HEK293 (cell line): Measurements from ENCODE around the gene FAM240B.

Experiments
- CTCF ChIA-PET: fragments of 350-600 bp; formaldehyde crosslinking; extraction: SDS; loops from one replicate; lab custom pipeline; 2021; ENCODE audit warnings: antibody characterized with exemption; lab: Yijun Ruan, JAX
- POLR2A ChIA-PET: fragments of 300-600 bp; formaldehyde crosslinking; extraction: SDS; loops from one replicate; lab custom pipeline; 2020; ENCODE audit warnings: antibody characterized with exemption, inconsistent platforms; lab: Yijun Ruan, JAX
- H3K27ac ChIP-seq: fragments of 200-500 bp; sonication (Bioruptor generic); 2 replicates; pipeline ENCODE4 v1.5.1; 2014; ENCODE audit warnings: low read depth, low read length, control low read depth, inconsistent platforms; ENCODE audit errors: extremely low read depth
- H3K36me3 ChIP-seq, 2 experiments: fragments of 200-500 bp in 1 of 2; sonication (Bioruptor generic) in 1 of 2; 1 replicate in 1 of 2; 2 replicates in 1 of 2; pipeline ENCODE4 v1.5.1; 2014 to 2017; ENCODE audit warnings: inconsistent platforms in 2 of 2, low read length in 2 of 2; ENCODE audit not compliant: control insufficient read depth in 2 of 2, insufficient read depth in 1 of 2
- H3K4me1 ChIP-seq: fragments of 200-500 bp; sonication (Bioruptor generic); 2 replicates; pipeline ENCODE4 v1.5.1; 2014; ENCODE audit warnings: mild to moderate bottlenecking, low read length, inconsistent platforms; ENCODE audit not compliant: control insufficient read depth, insufficient read depth
- H3K4me3 ChIP-seq: 2 replicates; pipeline ENCODE4 v1.5.1; 2011; ENCODE audit warnings: low read depth, mild to moderate bottlenecking, control low read depth, low read length, moderate library complexity
- H3K9me3 ChIP-seq: fragments of 200-500 bp; sonication (Bioruptor generic); 2 replicates; pipeline ENCODE4 v1.5.1; 2014; ENCODE audit warnings: low read depth, low read length, inconsistent platforms; ENCODE audit not compliant: control insufficient read depth, insufficient read depth
- CTCF ChIP-seq: fragments of 450-650 bp; formaldehyde crosslinking; IDR thresholded peaks from 2 replicates; pipeline ENCODE4 v1.5.1; 2016; ENCODE audit warnings: missing biosample characterization, missing genetic modification characterization
- GLIS1 ChIP-seq: fragments of 450-650 bp; formaldehyde crosslinking; IDR thresholded peaks from 2 replicates; pipeline ENCODE4 v1.5.1; 2016; ENCODE audit warnings: missing biosample characterization, missing genetic modification characterization
- HOXA7 ChIP-seq: sonication (generic); formaldehyde crosslinking; IDR thresholded peaks from 2 replicates; pipeline ENCODE4 v1.8.1; 2022; ENCODE audit warnings: missing genetic modification reagents, borderline replicate concordance
- SCRT1 ChIP-seq: fragments of 450-650 bp; formaldehyde crosslinking; IDR thresholded peaks from 2 replicates; pipeline ENCODE4 v1.5.1; 2016; ENCODE audit warnings: missing biosample characterization, missing genetic modification characterization, borderline replicate concordance
- SP3 ChIP-seq: fragments of 450-650 bp; formaldehyde crosslinking; IDR thresholded peaks from 2 replicates; pipeline ENCODE4 v1.5.1; 2016; ENCODE audit warnings: missing biosample characterization, missing genetic modification characterization
- ZNF10 ChIP-seq: fragments of 450-650 bp; formaldehyde crosslinking; IDR thresholded peaks from 2 replicates; pipeline ENCODE4 v1.5.1; 2017; ENCODE audit warnings: missing biosample characterization, missing genetic modification characterization
- ZNF148 ChIP-seq: fragments of 450-650 bp; formaldehyde crosslinking; IDR thresholded peaks from 2 replicates; pipeline ENCODE4 v1.5.0; 2017; ENCODE audit warnings: missing biosample characterization, missing genetic modification characterization, borderline replicate concordance
- ZNF174 ChIP-seq: fragments of 450-650 bp; formaldehyde crosslinking; IDR thresholded peaks from 2 replicates; pipeline ENCODE4 v1.5.0; 2017; ENCODE audit warnings: missing biosample characterization, mild to moderate bottlenecking, missing genetic modification characterization
- ZNF404 ChIP-seq: fragments of 450-650 bp; formaldehyde crosslinking; IDR thresholded peaks from 2 replicates; pipeline ENCODE4 v1.5.1; 2017; ENCODE audit warnings: missing biosample characterization, missing genetic modification characterization
- ZNF48 ChIP-seq: fragments of 450-650 bp; formaldehyde crosslinking; IDR thresholded peaks from 2 replicates; pipeline ENCODE4 v1.5.1; 2016; ENCODE audit warnings: missing biosample characterization, missing genetic modification characterization
- ZNF561 ChIP-seq: fragments of 450-650 bp; IDR thresholded peaks from 2 replicates; pipeline ENCODE4 v1.5.1; 2018; ENCODE audit warnings: missing biosample characterization, missing genetic modification characterization, borderline replicate concordance
- ZNF777 ChIP-seq: fragments of 450-650 bp; formaldehyde crosslinking; IDR thresholded peaks from 2 replicates; pipeline ENCODE4 v1.5.1; 2017; ENCODE audit warnings: missing biosample characterization, missing genetic modification characterization, borderline replicate concordance
- ZNF785 ChIP-seq: fragments of 450-650 bp; formaldehyde crosslinking; IDR thresholded peaks from 2 replicates; pipeline ENCODE4 v1.5.1; 2016; ENCODE audit warnings: missing biosample characterization, missing genetic modification characterization
- ZNF837 ChIP-seq: fragments of 450-650 bp; formaldehyde crosslinking; IDR thresholded peaks from 2 replicates; pipeline ENCODE4 v1.5.1; 2016; ENCODE audit warnings: missing biosample characterization, missing genetic modification characterization
- TF ChIP-seq, protein P1 (sequence below): fragments of 450-650 bp; formaldehyde crosslinking; IDR thresholded peaks from 2 replicates; pipeline ENCODE4 v1.5.1; 2016; ENCODE audit warnings: missing biosample characterization, missing genetic modification characterization

FAM240B gene

DNA sequence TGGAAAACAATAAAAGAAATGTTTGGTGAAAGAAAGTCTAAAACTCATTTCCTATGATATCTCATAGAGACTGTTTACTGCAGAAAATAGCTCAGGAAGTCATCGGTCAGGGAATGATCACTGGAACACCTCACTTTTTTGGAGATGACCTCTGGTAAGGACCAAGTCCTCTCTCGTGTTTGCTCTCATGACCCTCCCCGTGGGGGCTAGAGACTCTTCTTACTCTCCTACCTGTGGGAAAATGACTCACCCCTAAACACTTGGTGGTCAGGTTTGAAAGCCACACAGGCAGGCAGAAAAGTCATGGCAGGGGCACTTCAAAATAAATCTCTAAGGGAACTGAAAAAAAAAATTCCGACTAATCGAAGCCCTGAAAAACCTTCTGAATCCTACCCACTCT is 48.2 kb downstream of the FAM240B start:
- H3K4me1 ChIP-seq = peaks cover 3% of the 10 kb centered on the region; the same call in 1 of the 2 replicates
- CTCF ChIA-PET = interaction anchor here (0.7 to 1.8 kb wide), 17 partner anchors 9 to 1191 kb away, joined by 3 to 13 read pairs (median 5); partner anchors contain the start of gene ANKRD18A

GRCh38 chr9:38671372-38671731 is 48.6 kb downstream of the FAM240B start:
- no peaks in the 10 kb centered on the region for H3K36me3 ChIP-seq
- H3K9me3 ChIP-seq = no peaks in the 10 kb centered on the region
- H3K27ac ChIP-seq = no peak overlapping the region; the same call in 1 of the 2 replicates
- TF ChIP-seq, protein P1, sequence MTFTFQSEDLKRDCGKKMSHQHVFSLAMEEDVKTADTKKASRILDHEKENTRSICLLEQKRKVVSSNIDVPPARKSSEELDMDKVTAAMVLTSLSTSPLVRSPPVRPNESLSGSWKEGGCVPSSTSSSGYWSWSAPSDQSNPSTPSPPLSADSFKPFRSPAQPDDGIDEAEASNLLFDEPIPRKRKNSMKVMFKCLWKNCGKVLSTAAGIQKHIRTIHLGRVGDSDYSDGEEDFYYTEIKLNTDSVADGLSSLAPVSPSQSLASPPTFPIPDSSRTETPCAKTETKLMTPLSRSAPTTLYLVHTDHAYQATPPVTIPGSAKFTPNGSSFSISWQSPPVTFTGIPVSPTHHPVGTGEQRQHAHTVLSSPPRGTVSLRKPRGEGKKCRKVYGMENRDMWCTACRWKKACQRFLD = no peak
- no peak for TF ChIP-seq ZNF785 (tag by site-specific recombination)
- TF ChIP-seq SCRT1 (tag by site-specific recombination) = no peak
- TF ChIP-seq SP3 (tag by site-specific recombination) = no peak
- TF ChIP-seq ZNF148 (tag by site-specific recombination) = no peak
- no peak for TF ChIP-seq ZNF777 (tag by site-specific recombination)
- TF ChIP-seq ZNF404 = no peak
- no peak for TF ChIP-seq CTCF (tag by site-specific recombination)
- no peak for TF ChIP-seq ZNF174 (tag by site-specific recombination)
- TF ChIP-seq ZNF48 (tag by site-specific recombination) = no peak
- TF ChIP-seq ZNF10 (tag by site-specific recombination) = no peak
- no peak for TF ChIP-seq ZNF837 (tag by site-specific recombination)
- TF ChIP-seq ZNF561 (tag by site-specific recombination) = no peak
- ChIA-PET POLR2A (interaction anchor here (1.2 kb wide), 1 partner anchor 51 kb away, joined by 8 read pairs; the partner anchor contains the start of gene ANKRD18A), CTCF (interaction anchor here (0.7 to 1.8 kb wide), 13 partner anchors 8 to 51 kb away, joined by 3 to 13 read pairs (median 6); partner anchors contain the start of gene ANKRD18A)
- no peak overlapping the region for H3K4me3 ChIP-seq
- H3K4me1 ChIP-seq = peaks cover 3% of the 10 kb centered on the region; the same call in 1 of the 2 replicates

More for the DNA sequence above, 48.2 kb downstream of the FAM240B start:
- H3K36me3 ChIP-seq = no peaks in the 10 kb centered on the region
- no peaks in the 10 kb centered on the region for H3K9me3 ChIP-seq
- POLR2A ChIA-PET = interaction anchor here (0.7 to 1.2 kb wide), 5 partner anchors 10 to 51 kb away, joined by 3 to 8 read pairs (median 3); partner anchors contain the start of gene ANKRD18A
- peak overlapping the region; percentile 11; the same call in 1 of the 2 replicates for H3K27ac ChIP-seq
- TF ChIP-seq GLIS1 (tag by site-specific recombination) = peak; percentile 4; the same call in 1 of the 2 replicates
- no peak for TF ChIP-seq HOXA7
- H3K4me3 ChIP-seq = no peak overlapping the region
